Measurements from ENCODE around the gene RBM20. TPM values are rescaled to one million over a fixed set of nuclear protein-coding genes. Genes with fewer than 3 reads are reported as not detected.

The RBM20 gene
- total and polyA plus RNA-seq, 2 of the 13 experiments (the other 11 are each of a cell fraction or from before 2014, with no cell fraction given): 0.02 to 0.22 TPM

GRCh38 chr10:110671788-110672579 is 27.8 kb downstream of the RBM20 start (continued):
- TF ChIP-seq PHF21A (CRISPR knock-in tag; IDR thresholded peaks at IDR 0.05) (no peak), HDAC1 (CRISPR knock-in tag; IDR thresholded peaks at IDR 0.05) (peak; percentile 56), ELF4 (CRISPR knock-in tag; IDR thresholded peaks at IDR 0.05; ENCODE audit: borderline replicate concordance) (no peak), REXO4 (CRISPR knock-in tag; IDR thresholded peaks at IDR 0.05; ENCODE audit: borderline replicate concordance) (no peak), MAFF (IDR thresholded peaks at IDR 0.05; ENCODE audit: low read depth, low read length) (no peak), ZNF512B (CRISPR knock-in tag; IDR thresholded peaks at IDR 0.05; ENCODE audit: borderline replicate concordance) (peak; percentile 96; the same call in 1 of the 2 replicates), ZNF292 (CRISPR knock-in tag; IDR thresholded peaks at IDR 0.05; ENCODE audit: borderline replicate concordance, low read depth) (no peak), ZNF350 (CRISPR knock-in tag; IDR thresholded peaks at IDR 0.05; ENCODE audit: borderline replicate concordance, low read depth) (peak; percentile 38; the same call in 1 of the 2 replicates), REST (IDR thresholded peaks at IDR 0.05; ENCODE audit: borderline replicate concordance in 1 of 2, low read depth in 1 of 2, low read length in 2 of 2) (no peak), PITX1 (CRISPR knock-in tag; IDR thresholded peaks at IDR 0.05) (0 out of 2 replicates have a peak, but pooled peaks have one; percentile 41), ZNF569 (CRISPR knock-in tag; IDR thresholded peaks at IDR 0.05; ENCODE audit: borderline replicate concordance) (no peak), HNF1B (CRISPR knock-in tag; IDR thresholded peaks at IDR 0.05) (0 out of 2 replicates have a peak, but pooled peaks have one; percentile 34), ZNF3 (CRISPR knock-in tag; IDR thresholded peaks at IDR 0.05) (no peak), ZNF317 (CRISPR knock-in tag; IDR thresholded peaks at IDR 0.05) (no peak), ZNF607 (CRISPR knock-in tag; IDR thresholded peaks at IDR 0.05; ENCODE audit: borderline replicate concordance) (peak; percentile 60; the same call in 1 of the 2 replicates), TFDP2 (CRISPR knock-in tag; IDR thresholded peaks at IDR 0.05) (peak; percentile 54; the same call in 1 of the 2 replicates), ZKSCAN8 (CRISPR knock-in tag; IDR thresholded peaks at IDR 0.05; ENCODE audit: borderline replicate concordance) (no peak), ELF1 (CRISPR knock-in tag; IDR thresholded peaks at IDR 0.05) (peak; percentile 70), PHF5A (CRISPR knock-in tag; IDR thresholded peaks at IDR 0.05; ENCODE audit: low read depth, unreplicated experiment) (no peak)
